ENCODE data around the gene EPHA6. TPM values are rescaled to one million over a fixed set of nuclear protein-coding genes. Genes with fewer than 3 reads are reported as not detected.

EPHA6 gene
- total and polyA plus RNA-seq, 10 of the 15 experiments (the other 5 are each of a cell fraction or from before 2014, with no cell fraction given): not detected

- TF ChIP-seq ZBTB4 (CRISPR knock-in tag; IDR thresholded peaks at IDR 0.05) (no peak), TAF1 (IDR thresholded peaks at IDR 0.05; ENCODE audit: borderline replicate concordance, low read depth, low read length) (no peak), RAD21 (IDR thresholded peaks at IDR 0.05; ENCODE audit: insufficient read depth, low read depth, low read length) (no peak), RB1 (IDR thresholded peaks at IDR 0.05; ENCODE audit: borderline replicate concordance) (no peak), NFYB (IDR thresholded peaks at IDR 0.05; ENCODE audit: insufficient read depth, low read depth, low read length) (no peak), POU2F2 (IDR thresholded peaks at IDR 0.05; ENCODE audit: borderline replicate concordance, low read depth, low read length) (no peak), CREM (IDR thresholded peaks at IDR 0.05; ENCODE audit: low read depth) (no peak), USF2 (IDR thresholded peaks at IDR 0.05; ENCODE audit: borderline replicate concordance, low read depth, low read length) (no peak), E2F8 (IDR thresholded peaks at IDR 0.05; ENCODE audit: low read depth, partially characterized antibody) (no peak), RBBP5 (conservative IDR thresholded peaks at IDR 0.05) (no peak)
Measured at GRCh38 chr3:97680210-97680609, 865.8 kb downstream of the EPHA6 start (continued).

Measured in GM12878 (cell line).